Fibroblast of skin of abdomen (primary cell): ENCODE measurements around the gene ABLIM1.
A peak's percentile ranks its signal among the peaks of the same experiment; 100 is the strongest.

Experiments
- DNase-seq: peaks from one replicate; pipeline ENCODE4 v3.0.0-alpha.2; 2013

The ABLIM1 gene

GRCh38 chr10:114515298-114515914 is 142.7 kb downstream of the ABLIM1 start:
- DNase-seq = no peak

DNA sequence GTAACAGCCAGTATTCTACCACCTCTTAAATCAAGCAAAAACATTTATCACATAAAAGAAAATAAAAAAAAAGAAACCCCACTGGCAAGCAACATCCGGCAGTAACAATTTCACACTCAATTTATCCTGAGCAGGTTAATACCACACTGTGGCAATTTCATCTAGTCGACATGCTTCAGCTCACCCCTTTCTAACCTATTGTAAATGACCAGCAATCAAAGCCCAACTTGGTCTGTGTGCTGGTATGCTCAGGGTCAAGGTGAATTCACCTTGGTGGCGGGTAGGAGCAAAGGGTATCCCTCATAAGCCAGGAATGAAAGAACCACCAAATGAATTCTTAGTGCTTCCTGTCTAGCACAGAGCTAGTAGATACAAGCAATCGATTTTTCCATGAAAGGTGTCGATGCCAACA is 144.7 kb downstream of the ABLIM1 start:
- no peak for DNase-seq

- DNase-seq = no peak
These were observed 146.2 kb downstream of the ABLIM1 start for GRCh38 chr10:114511881-114512280.

- no peak for DNase-seq
These were observed 149.7 kb downstream of the ABLIM1 start for GRCh38 chr10:114508376-114508775.

GRCh38 chr10:114507449-114507848 is 150.6 kb downstream of the ABLIM1 start:
- no peak for DNase-seq

GRCh38 chr10:114506871-114507385 is 151.1 kb downstream of the ABLIM1 start:
- DNase-seq = no peak

DNA sequence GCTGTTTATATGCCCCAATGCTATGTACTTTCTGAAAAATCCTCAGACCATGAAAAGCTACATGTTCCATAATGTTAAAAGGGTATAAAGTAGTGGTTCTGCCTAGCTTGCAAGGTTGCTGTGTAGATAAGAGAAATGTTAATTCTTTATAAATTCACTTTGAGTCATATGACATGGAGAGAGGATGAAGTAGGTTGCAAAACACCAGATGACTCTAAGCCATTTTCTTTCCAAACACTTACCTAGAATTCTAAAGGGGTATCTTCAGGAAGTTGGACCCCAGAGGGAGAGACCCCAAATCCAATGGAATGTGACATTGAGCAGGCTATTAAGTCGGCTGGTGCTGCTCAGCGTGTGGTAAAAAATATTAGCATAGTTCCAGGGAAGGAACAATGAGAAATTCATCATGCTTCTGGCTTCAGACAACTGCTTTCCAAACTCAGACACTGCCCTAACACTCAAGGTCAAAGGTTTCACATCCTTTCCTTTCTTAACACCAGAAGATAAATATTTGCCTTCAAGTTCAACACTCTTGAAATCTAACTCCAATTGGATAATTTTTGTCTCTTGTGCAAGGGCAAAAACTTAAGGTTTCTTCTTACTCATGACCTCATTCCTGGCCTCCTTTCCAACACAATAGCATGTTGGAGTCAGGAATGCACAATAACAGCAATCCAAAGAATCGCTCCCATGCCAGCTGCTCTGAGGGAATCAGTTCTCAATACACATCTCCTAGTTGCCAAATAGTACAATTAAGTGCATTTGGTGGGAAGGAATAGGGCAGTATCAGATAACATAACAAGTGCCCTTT is 153.1 kb downstream of the ABLIM1 start:
- DNase-seq = peak; percentile 61

DNA sequence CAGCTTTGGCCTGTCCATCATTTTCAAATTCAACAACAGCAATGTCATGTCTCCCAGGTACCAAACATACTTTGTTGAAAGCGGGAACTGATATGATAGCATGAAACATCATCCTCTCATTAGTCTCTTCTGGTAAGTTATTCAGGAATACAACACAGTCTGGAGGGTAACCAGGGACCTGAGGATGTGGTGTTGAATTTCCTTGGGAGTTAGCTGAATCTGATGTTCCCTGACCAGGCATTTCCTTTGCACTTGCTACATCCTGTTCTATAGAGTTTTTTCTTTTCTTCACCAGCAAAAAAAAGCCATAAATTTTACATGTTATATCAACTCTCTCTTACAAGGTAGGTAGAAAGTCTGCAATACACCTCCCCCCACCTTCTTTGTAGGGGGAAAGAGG is 156.0 kb downstream of the ABLIM1 start:
- DNase-seq = no peak

GRCh38 chr10:114501650-114502049 is 156.4 kb downstream of the ABLIM1 start:
- no peak for DNase-seq

DNA sequence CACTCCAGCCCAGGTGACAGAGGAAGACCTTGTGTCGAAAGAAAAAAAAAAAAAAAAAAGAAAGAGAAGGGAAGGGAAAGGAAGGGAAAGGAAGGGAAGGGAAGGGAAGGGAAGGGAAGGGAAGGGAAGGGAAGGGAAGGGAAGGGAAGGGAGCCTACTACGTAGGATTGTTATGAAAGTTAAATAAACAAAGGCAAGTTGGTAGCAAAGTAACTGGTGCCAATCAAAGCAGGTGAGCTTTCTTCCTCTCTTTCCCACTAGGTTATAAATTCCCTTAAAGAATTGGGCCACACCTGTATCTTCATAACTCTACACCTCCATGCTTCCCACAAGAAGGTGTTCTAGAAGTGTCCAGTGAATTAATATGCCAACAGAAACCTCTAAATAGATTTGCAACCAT is 157.4 kb downstream of the ABLIM1 start:
- no peak for DNase-seq

- DNase-seq = no peak
These were observed 158.4 kb downstream of the ABLIM1 start for GRCh38 chr10:114499630-114500190.

DNA sequence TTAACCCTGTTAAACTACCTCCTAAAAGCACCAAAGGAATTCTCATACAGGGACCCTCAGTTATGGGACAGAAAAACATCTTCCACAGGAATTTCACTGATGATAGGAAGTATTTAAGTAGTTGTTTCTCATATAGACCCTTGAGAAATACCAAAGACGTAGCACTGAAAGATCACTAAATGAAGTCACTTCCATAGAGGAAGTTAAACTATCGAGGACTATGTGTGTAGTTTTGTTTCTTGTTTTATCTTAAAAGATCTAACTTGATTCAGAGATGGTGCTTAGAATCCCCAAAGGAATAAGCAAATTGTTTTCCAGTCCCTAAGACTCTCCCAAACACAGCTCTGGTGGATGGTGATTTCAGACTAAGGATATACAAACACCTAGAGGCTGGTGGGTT is 159.0 kb downstream of the ABLIM1 start:
- no peak for DNase-seq

DNA sequence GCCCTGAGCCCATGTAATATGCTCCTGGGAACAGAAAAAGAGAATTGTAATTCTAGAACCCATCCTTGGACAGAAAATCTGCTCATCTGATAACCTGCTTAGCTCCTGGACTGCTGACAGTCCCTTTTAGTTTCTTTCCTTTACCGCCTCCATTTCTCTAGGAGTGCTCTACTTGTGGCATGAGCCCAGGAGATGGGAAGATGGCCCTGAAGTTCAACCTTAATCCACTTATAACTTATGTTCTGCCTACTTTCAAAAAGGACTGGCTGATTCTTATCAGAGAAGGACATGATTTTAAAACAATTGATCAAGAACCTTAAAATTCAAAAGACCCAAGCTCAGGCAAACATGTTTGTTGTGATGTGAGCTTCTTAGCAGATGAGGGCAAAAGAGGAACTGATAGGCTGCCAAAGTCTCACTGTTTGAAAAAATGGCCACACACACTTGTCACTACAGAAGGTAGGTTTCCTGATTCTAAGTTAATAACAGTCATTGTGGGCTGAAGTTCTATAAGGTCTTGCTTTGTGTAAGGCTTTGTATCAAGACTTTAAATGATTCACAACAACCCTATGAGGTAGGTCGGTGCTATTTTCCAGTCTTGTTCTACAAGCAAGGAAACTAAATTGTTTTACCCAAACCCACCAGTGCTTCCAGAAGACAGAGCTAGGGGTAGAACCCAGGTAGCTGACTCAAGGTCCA is 159.5 kb downstream of the ABLIM1 start:
- DNase-seq = no peak

- no peak for DNase-seq
These were observed 162.8 kb downstream of the ABLIM1 start for GRCh38 chr10:114495303-114495702.

DNA sequence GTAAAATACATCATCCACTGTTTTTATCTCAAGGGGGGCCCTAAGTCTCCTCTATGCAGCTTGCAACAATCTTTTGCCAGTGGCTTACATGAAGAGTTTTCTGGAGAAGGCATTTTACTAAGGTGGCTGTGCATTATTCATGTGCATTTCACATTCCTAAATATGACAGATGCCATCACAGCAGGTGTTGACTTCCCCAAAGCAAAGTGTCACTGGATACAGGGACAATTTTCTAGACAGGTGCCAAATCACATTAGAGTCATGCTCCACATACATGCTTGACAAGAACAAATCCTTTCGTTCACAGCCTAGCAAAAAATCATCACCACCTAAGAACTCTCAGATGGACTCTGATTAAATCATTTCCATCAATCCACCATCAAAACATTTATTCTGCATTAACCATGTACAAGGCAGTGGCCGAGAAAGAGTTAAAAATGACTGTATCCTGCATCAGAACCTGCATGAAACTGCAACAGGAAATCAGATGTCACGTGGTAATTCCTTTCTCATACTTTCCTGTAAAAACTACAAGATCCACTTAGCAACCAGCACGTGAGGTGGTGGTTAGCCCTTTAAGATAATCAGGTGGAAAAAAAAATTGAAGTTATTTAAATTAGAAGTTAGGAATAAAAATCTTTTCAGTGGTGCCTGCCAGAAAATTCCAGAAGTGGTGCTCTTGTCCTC is 165.6 kb downstream of the ABLIM1 start:
- no peak for DNase-seq

- no peak for DNase-seq
These were observed 166.1 kb downstream of the ABLIM1 start for GRCh38 chr10:114491933-114492332.

GRCh38 chr10:114491419-114491818 is 166.7 kb downstream of the ABLIM1 start:
- no peak for DNase-seq

DNA sequence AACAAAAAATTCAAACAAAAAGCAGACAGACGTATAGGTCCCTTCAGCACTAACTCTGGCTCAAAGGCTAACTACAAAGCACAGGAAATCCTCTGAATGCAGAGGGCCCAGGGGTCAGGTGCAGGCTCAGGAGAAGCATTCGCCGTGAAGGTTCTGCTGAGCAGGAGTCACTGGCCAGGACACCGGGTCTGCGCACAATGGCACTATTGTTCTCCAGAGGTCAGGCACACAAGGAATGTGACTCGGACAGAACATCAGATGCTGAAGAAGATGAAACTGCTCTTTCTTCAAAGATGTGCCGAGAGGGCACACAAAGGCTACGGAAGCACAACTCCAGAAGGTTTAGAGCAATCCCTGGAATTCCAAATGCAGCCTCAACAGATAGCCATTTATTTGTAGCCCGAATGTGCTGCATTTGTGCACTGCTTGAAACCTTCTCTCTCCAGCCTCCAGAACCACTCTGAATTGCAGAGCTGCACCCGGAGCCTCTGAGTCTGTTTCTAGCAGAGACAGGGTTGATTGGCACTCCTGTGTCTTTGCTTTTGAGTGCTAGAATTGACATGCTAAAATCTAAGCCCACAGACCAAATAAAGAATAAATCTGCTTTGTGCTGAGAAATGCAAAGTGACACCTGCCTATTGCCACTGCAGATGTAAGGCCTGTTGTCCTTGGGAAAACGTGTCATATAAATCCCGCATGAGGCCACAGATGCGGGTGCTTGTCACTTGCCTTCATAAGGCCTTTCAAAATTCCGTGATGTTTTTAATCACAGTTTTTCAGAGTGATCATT is 168.4 kb downstream of the ABLIM1 start:
- no peak for DNase-seq

- DNase-seq = no peak
These were observed 170.1 kb downstream of the ABLIM1 start for GRCh38 chr10:114487815-114488536.

DNA sequence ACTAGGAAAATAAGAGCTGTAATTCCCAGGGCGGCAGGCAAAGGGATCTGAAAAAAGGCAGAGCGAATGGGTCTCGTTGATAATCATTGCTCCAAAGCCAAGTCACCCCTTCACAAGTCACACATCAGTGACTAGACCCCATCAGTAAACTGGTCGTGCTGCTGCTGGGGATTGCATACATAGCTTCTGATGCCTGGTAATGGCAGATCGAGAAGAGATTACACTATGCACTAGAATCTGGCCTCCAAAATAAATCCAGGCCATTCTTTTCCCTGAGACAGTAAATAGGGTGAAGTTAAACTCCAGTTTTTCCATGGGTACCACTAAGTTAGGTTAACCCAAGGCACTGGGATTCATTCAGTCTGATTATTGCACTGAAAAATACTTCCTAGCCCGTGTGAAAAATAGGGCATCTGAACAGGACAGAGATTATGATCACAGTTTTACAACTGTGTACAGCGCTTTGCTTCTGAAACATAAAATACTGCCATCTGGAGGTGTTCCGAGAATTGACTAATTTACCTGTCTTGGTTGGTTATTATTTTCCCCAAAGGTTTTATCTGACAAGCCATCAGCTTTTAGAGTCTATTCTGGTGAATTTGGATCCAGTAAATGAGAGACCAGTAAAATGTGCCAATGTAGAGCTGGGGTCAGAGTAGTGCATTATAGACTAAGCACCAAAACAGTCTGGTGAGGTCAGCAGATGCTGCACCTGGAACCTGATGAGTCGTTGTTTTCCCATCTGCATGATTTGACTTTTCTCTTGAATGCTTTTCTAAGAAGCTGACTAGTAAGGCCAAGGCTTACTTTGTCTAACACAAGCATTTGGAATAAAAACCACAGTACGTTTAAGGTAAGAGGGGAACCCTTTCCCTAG is 170.9 kb downstream of the ABLIM1 start:
- no peak for DNase-seq
